A549 (cell line): ENCODE results near the gene OR5M11. TPM values are rescaled to one million over a fixed set of nuclear protein-coding genes. Genes with fewer than 3 reads are reported as not detected.

Source experiments
- ATAC-seq, 2 experiments: fragments of 200-7000 bp in 1 of 2; fragments of >200 bp in 1 of 2; cut with Nextera tagmentation in 1 of 2; cut with Tn5 transposase in 1 of 2; 3 replicates each; pipeline versions ENCODE4 v1.8.0 to v1.9.1; 2018 to 2020; ENCODE audit warnings: mild to moderate bottlenecking in 1 of 2, moderate library complexity in 1 of 2
- CTCF ChIA-PET: fragments of 300-600 bp; sonication (Branson Sonifier 250); formaldehyde crosslinking; extraction: SDS; loops from one replicate; lab custom pipeline; 2021; ENCODE audit warnings: antibody characterized with exemption, inconsistent platforms; lab: Yijun Ruan, JAX
- POLR2A ChIA-PET: fragments of 350-600 bp; formaldehyde crosslinking; extraction: SDS; loops from one replicate; lab custom pipeline; 2021; ENCODE audit warnings: antibody characterized with exemption, inconsistent platforms; lab: Yijun Ruan, JAX
- DNase-seq, 2 experiments: peaks; one replicate each; pipeline versions ENCODE4 v3.0.0 to v3.0.0-alpha.2; 2011 to 2016; ENCODE audit warnings: low read depth in 1 of 2, low spot score in 1 of 2
- FAIRE-seq: peaks from 2 replicates; lab custom pipeline; 2011; peaks lifted over from hg19 to GRCh38; lab: Jason Lieb, UNC
- H3K27ac ChIP-seq, 2 experiments: fragments of >200 bp; sonication (Bioruptor Twin); formaldehyde crosslinking; 3 replicates each; pipeline ENCODE4 v1.5.1; 2016 to 2017
- H3K4me1 ChIP-seq: fragments of >200 bp; sonication (Bioruptor Twin); formaldehyde crosslinking; 3 replicates; pipeline ENCODE4 v1.6.1; 2016
- H3K4me2 ChIP-seq: fragments of >200 bp; sonication (Bioruptor Twin); formaldehyde crosslinking; 3 replicates; pipeline ENCODE4 v1.6.1; 2016
- H3K4me3 ChIP-seq: fragments of >200 bp; sonication (Bioruptor Twin); formaldehyde crosslinking; 3 replicates; pipeline ENCODE4 v1.5.1; 2016
- H3K9me3 ChIP-seq: fragments of >200 bp; sonication (Bioruptor Twin); formaldehyde crosslinking; 3 replicates; pipeline ENCODE4 v1.6.1; 2016
- ATOH8 ChIP-seq: fragments of 250-450 bp; sonication (Bioruptor Pico); IDR thresholded peaks from 2 replicates; pipeline ENCODE4 v1.5.0; 2020; ENCODE audit warnings: low read depth, mild to moderate bottlenecking, moderate library complexity
- BHLHE40 ChIP-seq: IDR thresholded peaks from 2 replicates; pipeline ENCODE4 v1.6.1; 2012; ENCODE audit warnings: low read depth, low read length, inconsistent platforms
- CBX8 ChIP-seq: fragments of 200-600 bp; sonication (generic); IDR thresholded peaks from 2 replicates; pipeline ENCODE4 v1.6.1; 2016
- CEBPB ChIP-seq, 2 experiments: fragments of >200 bp in 1 of 2; sonication (Bioruptor Twin) in 1 of 2; formaldehyde crosslinking in 1 of 2; IDR thresholded peaks; 2 replicates each; pipeline ENCODE4 v1.6.1; 2012 to 2016
- EHMT2 ChIP-seq: fragments of 200-600 bp; sonication (generic); IDR thresholded peaks from 2 replicates; pipeline ENCODE4 v1.6.1; 2016; ENCODE audit warnings: antibody characterized with exemption, low read depth, mild to moderate bottlenecking, moderate library complexity
- EP300 ChIP-seq, 2 experiments: fragments of >200 bp; sonication (Bioruptor Twin); formaldehyde crosslinking; IDR thresholded peaks; 2 replicates in 1 of 2; 3 replicates in 1 of 2; pipeline ENCODE4 v1.6.1; 2016 to 2017
- FOSL2 ChIP-seq, 2 experiments: fragments of 450-650 bp in 1 of 2; fragments of >200 bp in 1 of 2; sonication (Bioruptor Twin) in 1 of 2; formaldehyde crosslinking; IDR thresholded peaks; 2 replicates each; pipeline versions ENCODE4 v1.5.0 to v1.6.1; 2016 to 2020; ENCODE audit warnings: mild to moderate bottlenecking in 1 of 2, moderate library complexity in 1 of 2
- FOXS1 ChIP-seq: fragments of 250-450 bp; sonication (Bioruptor Pico); IDR thresholded peaks from 2 replicates; pipeline ENCODE4 v1.5.0; 2020; ENCODE audit warnings: mild to moderate bottlenecking, moderate library complexity
- HDAC2 ChIP-seq: fragments of 200-600 bp; sonication (generic); IDR thresholded peaks from 2 replicates; pipeline ENCODE4 v1.6.1; 2016
- HEYL ChIP-seq: fragments of 250-450 bp; sonication (Bioruptor Pico); IDR thresholded peaks from 2 replicates; pipeline ENCODE4 v1.8.0; 2021; ENCODE audit warnings: mild to moderate bottlenecking, moderate library complexity
- HMGXB4 ChIP-seq: fragments of 250-450 bp; sonication (Bioruptor Pico); IDR thresholded peaks from 2 replicates; pipeline ENCODE4 v1.5.0; 2021; ENCODE audit warnings: mild to moderate bottlenecking, moderate library complexity, borderline replicate concordance
- JUNB ChIP-seq: fragments of >200 bp; sonication (Bioruptor Twin); formaldehyde crosslinking; IDR thresholded peaks from 2 replicates; pipeline ENCODE4 v1.6.1; 2016
- KDM1A ChIP-seq: fragments of 200-600 bp; sonication (generic); IDR thresholded peaks from 2 replicates; pipeline ENCODE4 v1.6.1; 2016; ENCODE audit warnings: low read depth, mild to moderate bottlenecking
- MAFK ChIP-seq: fragments of 450-650 bp; IDR thresholded peaks from 2 replicates; pipeline ENCODE4 v1.6.1; 2014; ENCODE audit not compliant: partially characterized antibody
- NFE2L2 ChIP-seq: fragments of 150-350 bp; conservative IDR thresholded peaks from 2 replicates; pipeline ENCODE4 v1.6.1; 2014; ENCODE audit warnings: low read length
- NR3C1 ChIP-seq: fragments of >200 bp; sonication (Bioruptor Twin); formaldehyde crosslinking; IDR thresholded peaks from 3 replicates; pipeline ENCODE4 v1.6.1; 2017
- PBX3 ChIP-seq: IDR thresholded peaks from 2 replicates; pipeline ENCODE4 v1.6.1; 2012
- POLR2A ChIP-seq: IDR thresholded peaks from 2 replicates; pipeline ENCODE4 v1.6.1; 2012; ENCODE audit warnings: mild to moderate bottlenecking, low read length
- REST ChIP-seq: fragments of 200-600 bp; sonication (generic); IDR thresholded peaks from 2 replicates; pipeline ENCODE4 v1.6.1; 2016; ENCODE audit warnings: antibody characterized with exemption, mild to moderate bottlenecking, moderate library complexity
- RFX5 ChIP-seq: fragments of 450-650 bp; IDR thresholded peaks from 2 replicates; pipeline ENCODE4 v1.7.1; 2014; ENCODE audit warnings: antibody characterized with exemption, mild to moderate bottlenecking, moderate library complexity
- SREBF2 ChIP-seq: fragments of 450-650 bp; IDR thresholded peaks from 2 replicates; pipeline ENCODE4 v1.6.1; 2014; ENCODE audit warnings: mild to moderate bottlenecking, moderate library complexity
- TP53 ChIP-seq: fragments of 250-450 bp; sonication (Bioruptor Pico); IDR thresholded peaks from 2 replicates; pipeline ENCODE4 v1.5.0; 2021; ENCODE audit warnings: mild to moderate bottlenecking, moderate library complexity
- USF2 ChIP-seq: fragments of 450-650 bp; IDR thresholded peaks from 2 replicates; pipeline ENCODE4 v1.6.1; 2014; ENCODE audit warnings: antibody characterized with exemption
- ZC3H11A ChIP-seq: fragments of 450-650 bp; IDR thresholded peaks from 2 replicates; pipeline ENCODE4 v1.6.1; 2014; ENCODE audit warnings: antibody characterized with exemption, mild to moderate bottlenecking
- ZSCAN20 ChIP-seq: fragments of 250-450 bp; sonication (Bioruptor Pico); IDR thresholded peaks from 2 replicates; pipeline ENCODE4 v1.8.0; 2022; ENCODE audit warnings: mild to moderate bottlenecking, moderate library complexity
- WGBS: methylation state at CpG from one replicate; pipeline ENCODE4 v1.1.6; 2017; ENCODE audit errors: missing lambda C conversion rate; 5-methylcytosine and 5-hydroxymethylcytosine counted together
- polyA plus RNA-seq, 4 experiments: library from polyadenylated mRNA; depleted of rRNA in 3 of 4; stranded (reverse); fragments of >200 nt; fragmentation: RNase III in 1 of 4; extraction: RNeasy Plus Mini Kit Qiagen cat#74134 plus additional on column Dnase treatment in 1 of 4; gene quantifications; 2 replicates in 3 of 4; 3 replicates in 1 of 4; pipeline ENCODE4 v1.2.3, GENCODE V29; 2011 to 2017

Gene OR5M11
- polyA plus RNA-seq, 2 of the 4 experiments (the other 2 are of a cell fraction): not detected

- ChIA-PET POLR2A (no interaction called here), CTCF (no interaction called here)
- Histone ChIP-seq H3K4me3 (no peak overlapping the region), H3K4me1 (no peaks in the 10 kb centered on the region), H3K27ac (no peak overlapping the region), H3K9me3 (no peaks in the 10 kb centered on the region), H3K4me2 (no peak overlapping the region)
- 9% methylated on average over 6 of the region's 6 CpGs for WGBS
- ATAC-seq (no peak), DNase-seq (no peak), FAIRE-seq (no peak)
- TF ChIP-seq KDM1A (no peak), NR3C1 (no peak), CEBPB (IDR thresholded peaks at IDR 0.05) (no peak), EHMT2 (no peak), BHLHE40 (no peak), ATOH8 (CRISPR knock-in tag) (no peak), EP300 (IDR thresholded peaks at IDR 0.05) (no peak), JUNB (no peak), HMGXB4 (CRISPR knock-in tag) (no peak), FOXS1 (CRISPR knock-in tag) (no peak), TP53 (CRISPR knock-in tag) (no peak), RFX5 (no peak)
Observed at GRCh38 chr11:56545531-56545930, 2.5 kb upstream of the OR5M11 start.

- DNase-seq (no peak), ATAC-seq (no peak), FAIRE-seq (no peak)
- POLR2A ChIA-PET: no interaction called here
- Histone ChIP-seq H3K4me3 (no peak overlapping the region), H3K9me3 (no peaks in the 10 kb centered on the region), H3K4me2 (no peak overlapping the region)
- TF ChIP-seq MAFK (peak; percentile 31), POLR2A (no peak), NFE2L2 (peak; percentile 83)
- TF ChIP-seq, all 56 proteins: peak for 2
- H3K4me1 ChIP-seq: no peaks in the 10 kb centered on the region
- CTCF ChIA-PET: no interaction called here
- WGBS: 76% methylated on average over 1 of the region's 1 CpG
- H3K27ac ChIP-seq: no peak overlapping the region
Observed at GRCh38 chr11:56543739-56544138, 682 bp upstream of the OR5M11 start.

GRCh38 chr11:56533054-56533740 lies 9.9 kb downstream of the OR5M11 start:
- ChIA-PET CTCF (no interaction called here), POLR2A (no interaction called here)
- FAIRE-seq (no peak), ATAC-seq (no peak), DNase-seq (no peak)
- Histone ChIP-seq H3K4me1 (no peaks in the 10 kb centered on the region), H3K27ac (no peak overlapping the region), H3K4me3 (no peak overlapping the region), H3K9me3 (no peaks in the 10 kb centered on the region), H3K4me2 (no peak overlapping the region)
- WGBS: 5% methylated on average over 3 of the region's 3 CpGs
- no peak for TF ChIP-seq CBX8
- TF ChIP-seq ZSCAN20 (CRISPR knock-in tag): no peak
- no peak for TF ChIP-seq HDAC2
- TF ChIP-seq ZC3H11A: no peak
- no peak for TF ChIP-seq ATOH8 (CRISPR knock-in tag)
- TF ChIP-seq HEYL: no peak
- TF ChIP-seq POLR2A: no peak
- TF ChIP-seq REST: no peak
- TF ChIP-seq JUNB: no peak
- no peak for TF ChIP-seq USF2
- TF ChIP-seq SREBF2: no peak
- no peak for TF ChIP-seq FOSL2 (IDR thresholded peaks at IDR 0.05)
- TF ChIP-seq FOSL2 (CRISPR knock-in tag; IDR thresholded peaks at IDR 0.05): no peak
- no peak for TF ChIP-seq PBX3
